ENCODE results near the gene ANKFY1. TPM values are rescaled to one million over a fixed set of nuclear protein-coding genes. Genes with fewer than 3 reads are reported as not detected.

The ANKFY1 gene
- total and polyA plus RNA-seq, 11 donors, result 9.4 to 44.9 (median 23.9) TPM

GRCh38 chr17:4301066-4301465 is 37.3 kb upstream of the ANKFY1 start:
- peak in 3 of 5 donors; percentile 22 to 42 (median 28) for DNase-seq
- no peak for TF ChIP-seq CTCF (IDR thresholded peaks at IDR 0.05)
- no peak for TF ChIP-seq POLR2A (IDR thresholded peaks at IDR 0.05)

GRCh38 chr17:4297351-4297750 is 33.6 kb upstream of the ANKFY1 start:
- WGBS, 4 donors, result 64 to 77% (median 73%) methylated on average over 3 of the region's 3 CpGs
- Histone ChIP-seq H3K9me3 (no peaks in the 10 kb centered on the region), H3K36me3 (peaks cover 0 to 46% (median 14%) of the 10 kb centered on the region in 9 donors), H3K4me1 (peaks cover 0 to 39% (median 8%) of the 10 kb centered on the region in 12 donors), H3K4me3 (no peak overlapping the region), H3K27me3 (no peaks in the 10 kb centered on the region), H3K27ac (no peak overlapping the region)
- ATAC-seq, result no peak
- DNase-seq, result no peak
- intact Hi-C loops (cut with DNase I), result loop anchor here in 1 of 10 donors (5.0 kb wide), 1 partner anchor 80 kb away; no protein-coding TSS in a partner anchor
- no peak for TF ChIP-seq CTCF (IDR thresholded peaks at IDR 0.05)
- TF ChIP-seq POLR2A (IDR thresholded peaks at IDR 0.05), result no peak

More at GRCh38 chr17:4301066-4301465, 37.3 kb upstream of the ANKFY1 start:
- Histone ChIP-seq H3K27ac (peak overlapping the region in 2 of 12 donors; percentile 1 to 53), H3K36me3 (peaks cover 0 to 53% (median 22%) of the 10 kb centered on the region in 9 donors), H3K4me1 (peaks cover 0 to 39% (median 10%) of the 10 kb centered on the region in 12 donors), H3K27me3 (no peaks in the 10 kb centered on the region), H3K9me3 (no peaks in the 10 kb centered on the region), H3K4me3 (no peak overlapping the region)
- intact Hi-C loops (cut with DNase I), result loop anchor here in 8 of 10 donors (5.0 to 10.0 kb wide), 5 partner anchors 64 to 111 kb away; partner anchors contain the start of gene UBE2G1 (in 1 of the 8)
- 46 to 62% (median 53%) methylated on average over 5 of the region's 5 CpGs for WGBS, 4 donors
- peak; percentile 52 to 67 (median 59) for ATAC-seq

DNA sequence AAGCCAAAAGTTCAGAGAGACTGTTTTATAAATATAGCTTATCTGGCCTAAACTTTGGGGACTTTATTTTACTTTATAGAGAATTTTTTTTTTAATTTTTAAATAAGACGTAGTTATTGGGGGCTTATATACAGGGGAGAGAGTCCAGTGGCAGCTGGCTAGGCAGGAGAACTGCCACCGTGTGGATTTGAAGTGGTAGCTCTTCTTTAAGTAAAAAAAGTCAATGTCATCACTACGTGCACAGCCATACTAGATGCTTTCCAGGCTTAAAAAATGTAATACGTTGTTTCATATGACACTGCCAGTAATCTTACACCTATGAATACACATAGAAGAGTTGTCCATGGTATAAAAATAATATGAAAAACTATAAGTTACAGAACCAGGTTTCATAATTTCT is 31.9 kb upstream of the ANKFY1 start:
- Histone ChIP-seq H3K4me1 (peaks cover 0 to 34% (median 5%) of the 10 kb centered on the region in 12 donors), H3K9me3 (no peaks in the 10 kb centered on the region), H3K36me3 (peaks cover 0 to 34% (median 13%) of the 10 kb centered on the region in 9 donors), H3K27me3 (no peaks in the 10 kb centered on the region), H3K27ac (no peak overlapping the region), H3K4me3 (no peak overlapping the region)
- intact Hi-C loops (cut with DNase I), result loop anchor here in 1 of 10 donors (5.0 kb wide), 1 partner anchor 78 kb away; no protein-coding TSS in a partner anchor
- TF ChIP-seq POLR2A (IDR thresholded peaks at IDR 0.05) (no peak), CTCF (IDR thresholded peaks at IDR 0.05) (no peak)
- ATAC-seq, result peak in 1 of 4 donors; percentile 37
- WGBS, 4 donors, result 53 to 56% (median 54%) methylated on average over 4 of the region's 4 CpGs
- no peak for DNase-seq

DNA sequence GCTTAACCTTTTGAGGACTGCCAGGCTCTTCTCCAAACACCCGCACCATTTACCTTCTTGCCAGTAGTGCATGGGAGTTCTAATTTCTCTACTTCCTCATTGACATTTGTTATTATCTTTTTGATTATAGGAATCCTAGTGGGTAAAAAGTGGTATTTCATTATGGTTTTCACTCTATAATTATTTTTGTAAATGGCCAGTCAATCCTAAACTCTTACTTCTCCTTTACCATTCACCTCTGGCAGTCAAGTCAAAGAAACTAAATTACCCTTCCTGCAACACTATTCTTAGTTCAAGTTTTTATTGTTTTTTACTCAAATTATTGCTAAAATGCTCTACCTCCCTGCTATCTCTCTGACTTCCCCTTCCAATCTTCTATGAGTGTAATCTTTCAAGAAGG is 29.8 kb upstream of the ANKFY1 start:
- no peak for DNase-seq
- no peak for TF ChIP-seq POLR2A (IDR thresholded peaks at IDR 0.05)
- TF ChIP-seq CTCF (IDR thresholded peaks at IDR 0.05), result no peak
- Histone ChIP-seq H3K4me3 (no peak overlapping the region), H3K27ac (no peak overlapping the region), H3K27me3 (no peaks in the 10 kb centered on the region), H3K4me1 (peaks cover 0 to 21% (median 4%) of the 10 kb centered on the region in 12 donors), H3K9me3 (no peaks in the 10 kb centered on the region), H3K36me3 (peaks cover 0 to 54% (median 30%) of the 10 kb centered on the region in 9 donors)
- intact Hi-C loops (cut with DNase I), result no loop called here
- 91 to 97% (median 95%) methylated on average over 1 of the region's 1 CpG for WGBS, 4 donors
- ATAC-seq, result no peak
